GM12874 (cell line): ENCODE results near the gene CRTC2.

Source experiments
- CTCF ChIP-seq: IDR thresholded peaks from 2 replicates; pipeline ENCODE4 v1.5.1; 2011; ENCODE audit warnings: low read depth, mild to moderate bottlenecking, control low read depth, low read length, moderate library complexity; ENCODE audit not compliant: insufficient read depth

Gene CRTC2

GRCh38 chr1:153958111-153958960, at the start of gene CRTC2:
Gene CRTC2 (minus strand): TSS chr1:153958612. CDS start chr1:153958497, 115 bp downstream.
- TF ChIP-seq CTCF = no peak

- TF ChIP-seq CTCF = no peak
Measured at GRCh38 chr1:154006136-154006535, 47.7 kb upstream of the CRTC2 start.

GRCh38 chr1:154000420-154000819, 42.0 kb upstream of the CRTC2 start:
- TF ChIP-seq CTCF = no peak

- TF ChIP-seq CTCF = no peak
Measured at GRCh38 chr1:153995640-153996039, 37.2 kb upstream of the CRTC2 start.

- TF ChIP-seq CTCF = no peak
Measured at GRCh38 chr1:153995202-153995601, 36.8 kb upstream of the CRTC2 start.

GRCh38 chr1:153991806-153992205, 33.4 kb upstream of the CRTC2 start:
- TF ChIP-seq CTCF = no peak

- no peak for TF ChIP-seq CTCF
Measured at GRCh38 chr1:153991151-153991630, 32.8 kb upstream of the CRTC2 start.
